Bronchial epithelial cell (primary cell): Measurements from ENCODE around the gene ITGB1BP1. TPM values are rescaled to one million over a fixed set of nuclear protein-coding genes. Genes with fewer than 3 reads are reported as not detected.
A peak's percentile ranks its signal among the peaks of the same experiment; 100 is the strongest.

Experiments
- DNase-seq: peaks from one replicate; pipeline ENCODE4 v3.0.0-alpha.2; 2010; ENCODE audit warnings: low read depth
- FAIRE-seq: peaks from 2 replicates; lab custom pipeline; 2011; peaks lifted over from hg19 to GRCh38; lab: Jason Lieb, UNC
- H3K27me3 ChIP-seq: 2 replicates; pipeline ENCODE4 v1.5.1; 2011; ENCODE audit warnings: low read length; ENCODE audit not compliant: control insufficient read depth, insufficient read depth
- H3K36me3 ChIP-seq: 2 replicates; pipeline ENCODE4 v1.5.1; 2011; ENCODE audit warnings: low read length; ENCODE audit not compliant: control insufficient read depth, insufficient read depth
- H3K4me3 ChIP-seq: 2 replicates; pipeline ENCODE4 v1.5.1; 2011; ENCODE audit warnings: mild to moderate bottlenecking, low read depth, low read length, control low read depth
- total RNA-seq: library from RNA; depleted of rRNA; stranded (reverse); fragments of >200 nt; gene quantifications from 2 replicates; pipeline ENCODE4 v1.2.1, GENCODE V29; 2014
- TF ChIP-seq, protein P1 (sequence below): IDR thresholded peaks from 2 replicates; pipeline ENCODE4 v1.5.1; 2011; ENCODE audit warnings: mild to moderate bottlenecking, moderate library complexity, low read length, control low read depth, inconsistent platforms; ENCODE audit not compliant: insufficient read depth, severe bottlenecking

ITGB1BP1 gene
- total RNA-seq, 1 donor from 2014 or later: 18.7 TPM

GRCh38 chr2:9408641-9409151 lies 14.6 kb downstream of the ITGB1BP1 start:
- no peak overlapping the region for H3K4me3 ChIP-seq
- H3K36me3 ChIP-seq: peaks cover 4% of the 10 kb centered on the region
- TF ChIP-seq, protein P1, sequence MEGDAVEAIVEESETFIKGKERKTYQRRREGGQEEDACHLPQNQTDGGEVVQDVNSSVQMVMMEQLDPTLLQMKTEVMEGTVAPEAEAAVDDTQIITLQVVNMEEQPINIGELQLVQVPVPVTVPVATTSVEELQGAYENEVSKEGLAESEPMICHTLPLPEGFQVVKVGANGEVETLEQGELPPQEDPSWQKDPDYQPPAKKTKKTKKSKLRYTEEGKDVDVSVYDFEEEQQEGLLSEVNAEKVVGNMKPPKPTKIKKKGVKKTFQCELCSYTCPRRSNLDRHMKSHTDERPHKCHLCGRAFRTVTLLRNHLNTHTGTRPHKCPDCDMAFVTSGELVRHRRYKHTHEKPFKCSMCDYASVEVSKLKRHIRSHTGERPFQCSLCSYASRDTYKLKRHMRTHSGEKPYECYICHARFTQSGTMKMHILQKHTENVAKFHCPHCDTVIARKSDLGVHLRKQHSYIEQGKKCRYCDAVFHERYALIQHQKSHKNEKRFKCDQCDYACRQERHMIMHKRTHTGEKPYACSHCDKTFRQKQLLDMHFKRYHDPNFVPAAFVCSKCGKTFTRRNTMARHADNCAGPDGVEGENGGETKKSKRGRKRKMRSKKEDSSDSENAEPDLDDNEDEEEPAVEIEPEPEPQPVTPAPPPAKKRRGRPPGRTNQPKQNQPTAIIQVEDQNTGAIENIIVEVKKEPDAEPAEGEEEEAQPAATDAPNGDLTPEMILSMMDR: no peak
- no peaks in the 10 kb centered on the region for H3K27me3 ChIP-seq
- FAIRE-seq (no peak), DNase-seq (peak; percentile 69)

GRCh38 chr2:9407363-9407811 lies 15.9 kb downstream of the ITGB1BP1 start:
- TF ChIP-seq, protein P1: no peak
- peak; percentile 87 for DNase-seq
- H3K27me3 ChIP-seq: no peaks in the 10 kb centered on the region
- no peak for FAIRE-seq
- no peak overlapping the region for H3K4me3 ChIP-seq
- H3K36me3 ChIP-seq: peaks cover 10% of the 10 kb centered on the region

GRCh38 chr2:9406529-9407362 lies 16.6 kb downstream of the ITGB1BP1 start:
- peaks cover 12% of the 10 kb centered on the region for H3K36me3 ChIP-seq

GRCh38 chr2:9405636-9406035 lies 17.7 kb downstream of the ITGB1BP1 start:
- Histone ChIP-seq H3K4me3 (no peak overlapping the region), H3K36me3 (peaks cover 22% of the 10 kb centered on the region), H3K27me3 (no peaks in the 10 kb centered on the region)
- FAIRE-seq: no peak
- no peak for DNase-seq
- TF ChIP-seq, protein P1: no peak

More at GRCh38 chr2:9406529-9407362, 16.6 kb downstream of the ITGB1BP1 start:
- H3K27me3 ChIP-seq: no peaks in the 10 kb centered on the region
- no peak for FAIRE-seq
- no peak for DNase-seq
- TF ChIP-seq, protein P1: no peak
- H3K4me3 ChIP-seq: no peak overlapping the region

DNA sequence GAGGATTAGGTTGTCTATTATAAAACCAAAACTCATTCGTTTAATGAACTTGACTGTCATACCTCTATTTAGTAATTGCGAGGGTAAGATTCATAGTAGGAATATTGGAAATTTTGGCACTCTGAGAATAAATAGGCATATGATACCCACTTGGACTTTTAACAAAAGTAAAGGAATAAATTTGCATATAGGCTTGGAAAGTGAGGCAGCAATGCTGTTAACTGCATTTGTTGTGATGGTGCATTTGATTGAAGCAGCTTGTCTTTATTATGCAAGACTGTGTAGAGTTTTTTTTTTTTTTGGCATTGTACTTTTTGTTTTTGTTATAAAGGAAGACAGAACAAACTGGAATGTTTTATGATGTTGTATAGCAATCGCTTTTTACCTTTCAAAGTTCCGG lies 18.9 kb downstream of the ITGB1BP1 start:
- Histone ChIP-seq H3K27me3 (no peaks in the 10 kb centered on the region), H3K36me3 (peaks cover 24% of the 10 kb centered on the region), H3K4me3 (no peak overlapping the region)
- no peak for DNase-seq
- FAIRE-seq: no peak
- TF ChIP-seq, protein P1: no peak
